ENCODE measurements around the gene DPP6.

DNA sequence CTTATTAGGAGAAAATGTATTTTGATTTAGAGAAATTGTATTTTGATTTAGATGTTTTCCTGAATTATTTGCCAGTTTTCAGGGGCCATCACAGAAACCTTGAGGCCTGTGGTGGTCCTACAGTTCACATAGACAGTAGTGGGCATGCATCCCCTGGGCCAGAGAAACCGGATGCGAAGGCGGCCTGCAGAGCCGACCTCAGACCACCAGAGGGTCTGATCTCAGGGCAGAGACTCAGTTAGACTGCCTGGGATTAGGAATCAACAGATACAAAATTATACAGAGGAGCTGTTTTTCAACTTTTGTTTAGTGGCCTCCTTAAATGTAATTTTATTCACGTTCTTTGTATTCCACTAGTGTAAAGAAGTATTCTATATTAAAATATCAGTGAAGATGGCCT lies 792.3 kb downstream of the DPP6 start:
- TF ChIP-seq, protein P1, sequence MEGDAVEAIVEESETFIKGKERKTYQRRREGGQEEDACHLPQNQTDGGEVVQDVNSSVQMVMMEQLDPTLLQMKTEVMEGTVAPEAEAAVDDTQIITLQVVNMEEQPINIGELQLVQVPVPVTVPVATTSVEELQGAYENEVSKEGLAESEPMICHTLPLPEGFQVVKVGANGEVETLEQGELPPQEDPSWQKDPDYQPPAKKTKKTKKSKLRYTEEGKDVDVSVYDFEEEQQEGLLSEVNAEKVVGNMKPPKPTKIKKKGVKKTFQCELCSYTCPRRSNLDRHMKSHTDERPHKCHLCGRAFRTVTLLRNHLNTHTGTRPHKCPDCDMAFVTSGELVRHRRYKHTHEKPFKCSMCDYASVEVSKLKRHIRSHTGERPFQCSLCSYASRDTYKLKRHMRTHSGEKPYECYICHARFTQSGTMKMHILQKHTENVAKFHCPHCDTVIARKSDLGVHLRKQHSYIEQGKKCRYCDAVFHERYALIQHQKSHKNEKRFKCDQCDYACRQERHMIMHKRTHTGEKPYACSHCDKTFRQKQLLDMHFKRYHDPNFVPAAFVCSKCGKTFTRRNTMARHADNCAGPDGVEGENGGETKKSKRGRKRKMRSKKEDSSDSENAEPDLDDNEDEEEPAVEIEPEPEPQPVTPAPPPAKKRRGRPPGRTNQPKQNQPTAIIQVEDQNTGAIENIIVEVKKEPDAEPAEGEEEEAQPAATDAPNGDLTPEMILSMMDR (IDR thresholded peaks at IDR 0.05; ENCODE audit: control extremely low read depth in 1 of 3, insufficient read depth in 1 of 3, low read depth in 1 of 3, low read length in 3 of 3) = peak; percentile 36 to 50 (median 47)
- TF ChIP-seq SIX5 (IDR thresholded peaks at IDR 0.05; ENCODE audit: low read depth, low read length) (no peak), SIN3A (conservative IDR thresholded peaks at IDR 0.05 in 1 of 2, IDR thresholded peaks at IDR 0.05 in 1 of 2; ENCODE audit: low read depth in 1 of 2, low read length in 2 of 2) (no peak), MAFK (IDR thresholded peaks at IDR 0.05; ENCODE audit: low read depth, low read length) (no peak), KDM1A (IDR thresholded peaks at IDR 0.05; ENCODE audit: borderline replicate concordance, low read length) (no peak), HDAC6 (IDR thresholded peaks at IDR 0.05; ENCODE audit: low read depth, low read length) (no peak), EZH2 (IDR thresholded peaks at IDR 0.05; ENCODE audit: low read depth, low read length, severe bottlenecking) (no peak), TAF1 (IDR thresholded peaks at IDR 0.05; ENCODE audit: low read depth, low read length) (no peak), ZNF274 (IDR thresholded peaks at IDR 0.05; ENCODE audit: borderline replicate concordance, extremely low read depth, low read length) (no peak), POLR2A (IDR thresholded peaks at IDR 0.05; ENCODE audit: control extremely low read depth in 1 of 2, low read depth in 2 of 2, low read length in 2 of 2) (no peak), CHD1 (IDR thresholded peaks at IDR 0.05; ENCODE audit: low read depth, low read length) (no peak)
- TF ChIP-seq, protein P2, sequence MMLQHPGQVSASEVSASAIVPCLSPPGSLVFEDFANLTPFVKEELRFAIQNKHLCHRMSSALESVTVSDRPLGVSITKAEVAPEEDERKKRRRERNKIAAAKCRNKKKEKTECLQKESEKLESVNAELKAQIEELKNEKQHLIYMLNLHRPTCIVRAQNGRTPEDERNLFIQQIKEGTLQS (IDR thresholded peaks at IDR 0.05; ENCODE audit: insufficient read depth, low read depth, low read length) = no peak
- TF ChIP-seq, protein P3, sequence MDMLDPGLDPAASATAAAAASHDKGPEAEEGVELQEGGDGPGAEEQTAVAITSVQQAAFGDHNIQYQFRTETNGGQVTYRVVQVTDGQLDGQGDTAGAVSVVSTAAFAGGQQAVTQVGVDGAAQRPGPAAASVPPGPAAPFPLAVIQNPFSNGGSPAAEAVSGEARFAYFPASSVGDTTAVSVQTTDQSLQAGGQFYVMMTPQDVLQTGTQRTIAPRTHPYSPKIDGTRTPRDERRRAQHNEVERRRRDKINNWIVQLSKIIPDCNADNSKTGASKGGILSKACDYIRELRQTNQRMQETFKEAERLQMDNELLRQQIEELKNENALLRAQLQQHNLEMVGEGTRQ (IDR thresholded peaks at IDR 0.05; ENCODE audit: low read length) = no peak
